ENCODE data around the gene UBR3. TPM values are rescaled to one million over a fixed set of nuclear protein-coding genes. Genes with fewer than 3 reads are reported as not detected.
A peak's percentile ranks its signal among the peaks of the same experiment; 100 is the strongest.

The UBR3 gene
- total RNA-seq, 1 experiment from 2014 or later, result 48.9 TPM

- peaks cover 9% of the 10 kb centered on the region for H3K4me1 ChIP-seq (ENCODE audit: insufficient read depth, low read length, poor library complexity, severe bottlenecking)
- intact Hi-C loops (cut with micrococcal nuclease; ENCODE audit: unreplicated experiment), result no loop called here
- POLR2A ChIA-PET (ENCODE audit: low non-redundant PET), result no interaction called here
- no peaks in the 10 kb centered on the region for H3K9me3 ChIP-seq (ENCODE audit: low read depth, low read length, poor library complexity, severe bottlenecking)
- BruUV-seq (replicated peaks), result no TSS peak
- CTCF ChIA-PET, result no interaction called here
- no peak for DNase-seq (ENCODE audit: low spot score)
- H3K4me3 ChIP-seq (ENCODE audit: low read depth, low read length, poor library complexity, severe bottlenecking), result peak overlapping the region; percentile 87
- peaks cover 26% of the 10 kb centered on the region for H3K36me3 ChIP-seq (ENCODE audit: insufficient read depth, low read length, poor library complexity, severe bottlenecking)
- H3K27ac ChIP-seq (ENCODE audit: low read depth, low read length, poor library complexity, severe bottlenecking), result no peak overlapping the region
- no peaks in the 10 kb centered on the region for H3K27me3 ChIP-seq (replicated peaks; ENCODE audit: insufficient read depth, low read depth, low read length, poor library complexity)
- TF ChIP-seq EZH2 (IDR thresholded peaks at IDR 0.05; ENCODE audit: borderline replicate concordance, low read depth, low read length, poor library complexity, severe bottlenecking) (no peak), CTCF (conservative IDR thresholded peaks at IDR 0.05; ENCODE audit: low read depth, low read length) (no peak)
These were observed 4.4 kb upstream of the UBR3 start for GRCh38 chr2:169822785-169823392.

- H3K27ac ChIP-seq (ENCODE audit: low read depth, low read length, poor library complexity, severe bottlenecking), result peak overlapping the region; percentile 79
- ChIA-PET CTCF (interaction anchor here (0.6 kb wide), 1 partner anchor 97 kb away, joined by 4 read pairs; no protein-coding TSS in a partner anchor), POLR2A (ENCODE audit: low non-redundant PET) (no interaction called here)
- no TSS peak for BruUV-seq (replicated peaks)
- peak overlapping the region; percentile 87 for H3K4me3 ChIP-seq (ENCODE audit: low read depth, low read length, poor library complexity, severe bottlenecking)
- DNase-seq (ENCODE audit: low spot score), result no peak
- no peaks in the 10 kb centered on the region for H3K9me3 ChIP-seq (ENCODE audit: low read depth, low read length, poor library complexity, severe bottlenecking)
- H3K4me1 ChIP-seq (ENCODE audit: insufficient read depth, low read length, poor library complexity, severe bottlenecking), result peaks cover 15% of the 10 kb centered on the region
- intact Hi-C loops (cut with micrococcal nuclease; ENCODE audit: unreplicated experiment), result loop anchor here (2.0 kb wide), 1 partner anchor 105 kb away; no protein-coding TSS in a partner anchor
- H3K36me3 ChIP-seq (ENCODE audit: insufficient read depth, low read length, poor library complexity, severe bottlenecking), result peaks cover 21% of the 10 kb centered on the region
- TF ChIP-seq EZH2 (IDR thresholded peaks at IDR 0.05; ENCODE audit: borderline replicate concordance, low read depth, low read length, poor library complexity, severe bottlenecking), result no peak
- no peak for TF ChIP-seq CTCF (conservative IDR thresholded peaks at IDR 0.05; ENCODE audit: low read depth, low read length)
- no peaks in the 10 kb centered on the region for H3K27me3 ChIP-seq (replicated peaks; ENCODE audit: insufficient read depth, low read depth, low read length, poor library complexity)
These were observed 3.3 kb upstream of the UBR3 start for GRCh38 chr2:169823996-169824372.

- Histone ChIP-seq H3K4me3 (ENCODE audit: low read depth, low read length, poor library complexity, severe bottlenecking) (peak within 1 kb of the TSS; percentile 87), H3K9me3 (ENCODE audit: low read depth, low read length, poor library complexity, severe bottlenecking) (no peaks in the 10 kb centered on the region), H3K36me3 (ENCODE audit: insufficient read depth, low read length, poor library complexity, severe bottlenecking) (peaks cover 16% of the 10 kb centered on the region), H3K27ac (ENCODE audit: low read depth, low read length, poor library complexity, severe bottlenecking) (peak within 1 kb of the TSS; percentile 79), H3K4me1 (ENCODE audit: insufficient read depth, low read length, poor library complexity, severe bottlenecking) (peaks cover 17% of the 10 kb centered on the region), H3K27me3 (replicated peaks; ENCODE audit: insufficient read depth, low read depth, low read length, poor library complexity) (no peaks in the 10 kb centered on the region)
- CTCF ChIA-PET, result interaction anchor here (0.6 to 1.0 kb wide), 2 partner anchors 53 to 97 kb away, joined by 4 read pairs; no protein-coding TSS in a partner anchor
- TF ChIP-seq EZH2 (IDR thresholded peaks at IDR 0.05; ENCODE audit: borderline replicate concordance, low read depth, low read length, poor library complexity, severe bottlenecking) (no peak), CTCF (conservative IDR thresholded peaks at IDR 0.05; ENCODE audit: low read depth, low read length) (peak; percentile 85)
- BruUV-seq (replicated peaks), result TSS peak; percentile 64
- intact Hi-C loops (cut with micrococcal nuclease; ENCODE audit: unreplicated experiment), result loop anchor here (2.0 to 5.0 kb wide), 2 partner anchors 53 to 104 kb away; no protein-coding TSS in a partner anchor
- peak; percentile 85 for DNase-seq (ENCODE audit: low spot score)
- POLR2A ChIA-PET (ENCODE audit: low non-redundant PET), result no interaction called here
These were observed 2.6 kb upstream of the UBR3 start, which contains the start of gene METTL5 for GRCh38 chr2:169824373-169825333. Gene METTL5 (minus strand): TSS chr2:169824905. CDS start chr2:169824597, 308 bp downstream.

Data from A673 (cell line).